Pancreas (tissue), 10 donors: ENCODE data around the gene KRTDAP. TPM values are rescaled to one million over a fixed set of nuclear protein-coding genes. Genes with fewer than 3 reads are reported as not detected.
A peak's percentile ranks its signal among the peaks of the same experiment; 100 is the strongest.

Experiments
- ATAC-seq, 4 donors: fragments of 200-7000 bp; cut with Tn5 transposase; one replicate each; pipeline versions ENCODE4 v1.8.0 to v1.9.1; 2020; ENCODE audit warnings: mild to moderate bottlenecking in 4 of 4, moderate library complexity in 4 of 4
- DNase-seq, 6 donors: peaks; one replicate each; pipeline ENCODE4 v3.0.0-alpha.2; 2020
- FAIRE-seq: peaks from 2 replicates; lab custom pipeline; 2012; peaks lifted over from hg19 to GRCh38; lab: Jason Lieb, UNC
- H3K27ac ChIP-seq, 4 donors: fragments of 200-600 bp; sonication (generic); 1 replicate in 3 of 4; 2 replicates in 1 of 4; pipeline versions ENCODE4 v1.5.0 to v1.8.0; 2020
- H3K27me3 ChIP-seq, 4 donors: fragments of 200-600 bp; one replicate each; pipeline ENCODE4 v1.8.0; 2021
- H3K36me3 ChIP-seq, 3 donors: fragments of 200-600 bp; sonication (generic) in 1 of 3; one replicate each; pipeline versions ENCODE4 v1.5.0 to v1.8.0; 2020 to 2021
- H3K4me1 ChIP-seq, 3 donors: fragments of 200-600 bp; one replicate each; pipeline ENCODE4 v1.8.0; 2021
- H3K4me3 ChIP-seq, 4 donors: fragments of 200-600 bp; sonication (generic) in 2 of 4; one replicate each; pipeline versions ENCODE4 v1.5.0 to v1.8.0; 2020 to 2021
- H3K9me3 ChIP-seq, 4 donors: fragments of 200-600 bp; one replicate each; pipeline ENCODE4 v1.8.0; 2021
- CTCF ChIP-seq, 4 donors: fragments of 200-600 bp; sonication (generic) in 3 of 4; IDR thresholded peaks; one replicate each; pipeline versions ENCODE4 v1.5.0 to v1.8.0; 2021; ENCODE audit warnings: antibody characterized with exemption in 4 of 4
- WGBS, 2 donors: extraction: QIAGEN DNeasy Blood & Tissue Kit; methylation state at CpG; one replicate each; pipeline ENCODE4 v1.1.7; 2013; 5-methylcytosine and 5-hydroxymethylcytosine counted together
- intact Hi-C, 3 donors: fragments of 100-400 bp; cut with DNase I; formaldehyde crosslinking; loops; one replicate each; pipeline versions ENCODE4 v1.11.1 to v1.14.2; 2022
- polyA plus RNA-seq, 2 donors: library from polyadenylated mRNA; stranded (reverse); fragments of 200-250 nt; gene quantifications; one replicate each; pipeline ENCODE4 v1.2.3, GENCODE V29; 2013
- total RNA-seq, 6 donors: library from RNA; stranded (reverse); fragmentation: NEBNext Ultra II Directional in 4 of 6; extraction: Animal tissue kit (Norgen Biotek cat#: 25700) in 4 of 6; gene quantifications; one replicate each; pipeline versions ENCODE4 v1.2.1 to v1.2.4, GENCODE V29; 2021 to 2023
- donor health status: healthy with polysubstance abuse.
- donor health status: DM: no; HTN: no; CAD: no; lungs with moderate emphysema.
- donor health status: DM: no; HTN: no; CAD: no.
- donor health status: control.
- donor health status: control.
- donor health status: Bipolar disorder and iron deficiency.
- donor health status: DM: yes; HTN: yes; CAD: no.
- donor health status: DM: no; HTN: no; CAD: no.
- donor health status: DM: no; HTN: no; CAD: no.
- donor health status: DM: yes; HTN: yes; CAD: no.

KRTDAP gene
- total and polyA plus RNA-seq, 8 donors, result 0.35 to 2.0 (median 1.3) TPM; not detected in 4

- peak overlapping the region in 1 of 4 donors; percentile 22 for H3K27ac ChIP-seq
- no peak for TF ChIP-seq CTCF (IDR thresholded peaks at IDR 0.05)
- no peaks in the 10 kb centered on the region for H3K27me3 ChIP-seq
- DNase-seq (no peak), FAIRE-seq (no peak), ATAC-seq (peak; percentile 58 to 79 (median 76))
- H3K4me1 ChIP-seq, result peaks cover 0 to 7% (median 0%) of the 10 kb centered on the region in 3 donors
- no peaks in the 10 kb centered on the region for H3K9me3 ChIP-seq
- WGBS, 2 donors, result 36 to 37% methylated on average over 25 to 27 of the region's 27 CpGs
- H3K4me3 ChIP-seq, result no peak overlapping the region
- no peaks in the 10 kb centered on the region for H3K36me3 ChIP-seq
- intact Hi-C loops, result no loop called here
Measured at GRCh38 chr19:35449359-35450043, 40.8 kb downstream of the KRTDAP start.

GRCh38 chr19:35447606-35448469, 42.4 kb downstream of the KRTDAP start, which contains the start of gene FFAR2:
FFAR2 (plus strand) TSS chr19:35448257; CDS start chr19:35449715, 1,458 bp downstream.
- DNase-seq, result no peak
- no peak for FAIRE-seq
- ATAC-seq, result no peak
- no peak within 1 kb of the TSS for H3K4me3 ChIP-seq
- H3K27ac ChIP-seq, result peak within 1 kb of the TSS in 1 of 4 donors; percentile 22
- H3K9me3 ChIP-seq, result no peaks in the 10 kb centered on the region
- H3K36me3 ChIP-seq, result no peaks in the 10 kb centered on the region
- no peak for TF ChIP-seq CTCF (IDR thresholded peaks at IDR 0.05)
- 87 to 91% methylated on average over 12 of the region's 12 CpGs for WGBS, 2 donors
- no peaks in the 10 kb centered on the region for H3K27me3 ChIP-seq
- peaks cover 0 to 7% (median 0%) of the 10 kb centered on the region in 3 donors for H3K4me1 ChIP-seq
- intact Hi-C loops, result no loop called here

- Histone ChIP-seq H3K36me3 (no peaks in the 10 kb centered on the region), H3K4me1 (peaks cover 0 to 7% (median 0%) of the 10 kb centered on the region in 3 donors), H3K4me3 (no peak overlapping the region), H3K27me3 (no peaks in the 10 kb centered on the region), H3K27ac (no peak overlapping the region), H3K9me3 (no peaks in the 10 kb centered on the region)
- TF ChIP-seq CTCF (IDR thresholded peaks at IDR 0.05), result no peak
- intact Hi-C loops, result no loop called here
- FAIRE-seq (no peak), ATAC-seq (no peak), DNase-seq (no peak)
- 84 to 91% methylated on average over 21 of the region's 21 CpGs for WGBS, 2 donors
Measured at GRCh38 chr19:35445826-35446593, 44.3 kb downstream of the KRTDAP start.

GRCh38 chr19:35444735-35445134, 45.5 kb downstream of the KRTDAP start:
- no peak for DNase-seq
- peaks cover 0 to 6% (median 0%) of the 10 kb centered on the region in 3 donors for H3K4me1 ChIP-seq
- no peaks in the 10 kb centered on the region for H3K9me3 ChIP-seq
- no peaks in the 10 kb centered on the region for H3K36me3 ChIP-seq
- intact Hi-C loops, result no loop called here
- H3K4me3 ChIP-seq, result no peak overlapping the region
- FAIRE-seq, result no peak
- H3K27ac ChIP-seq, result no peak overlapping the region
- 74 to 83% methylated on average over 1 of the region's 1 CpG for WGBS, 2 donors
- no peak for ATAC-seq
- no peaks in the 10 kb centered on the region for H3K27me3 ChIP-seq
- TF ChIP-seq CTCF (IDR thresholded peaks at IDR 0.05), result no peak
